ENCODE data around the gene SRSF8.

- TF ChIP-seq, protein P1, sequence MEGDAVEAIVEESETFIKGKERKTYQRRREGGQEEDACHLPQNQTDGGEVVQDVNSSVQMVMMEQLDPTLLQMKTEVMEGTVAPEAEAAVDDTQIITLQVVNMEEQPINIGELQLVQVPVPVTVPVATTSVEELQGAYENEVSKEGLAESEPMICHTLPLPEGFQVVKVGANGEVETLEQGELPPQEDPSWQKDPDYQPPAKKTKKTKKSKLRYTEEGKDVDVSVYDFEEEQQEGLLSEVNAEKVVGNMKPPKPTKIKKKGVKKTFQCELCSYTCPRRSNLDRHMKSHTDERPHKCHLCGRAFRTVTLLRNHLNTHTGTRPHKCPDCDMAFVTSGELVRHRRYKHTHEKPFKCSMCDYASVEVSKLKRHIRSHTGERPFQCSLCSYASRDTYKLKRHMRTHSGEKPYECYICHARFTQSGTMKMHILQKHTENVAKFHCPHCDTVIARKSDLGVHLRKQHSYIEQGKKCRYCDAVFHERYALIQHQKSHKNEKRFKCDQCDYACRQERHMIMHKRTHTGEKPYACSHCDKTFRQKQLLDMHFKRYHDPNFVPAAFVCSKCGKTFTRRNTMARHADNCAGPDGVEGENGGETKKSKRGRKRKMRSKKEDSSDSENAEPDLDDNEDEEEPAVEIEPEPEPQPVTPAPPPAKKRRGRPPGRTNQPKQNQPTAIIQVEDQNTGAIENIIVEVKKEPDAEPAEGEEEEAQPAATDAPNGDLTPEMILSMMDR (IDR thresholded peaks at IDR 0.05): no peak
- TF ChIP-seq POLR2A (IDR thresholded peaks at IDR 0.05): no peak
These were observed 20.9 kb upstream of the SRSF8 start for GRCh38 chr11:95045812-95046211.
